WTC11 (cell line): ENCODE data around the gene KPNB1.

Experiments used
- CREB1 ChIP-seq: sonication (generic); formaldehyde crosslinking; IDR thresholded peaks from 2 replicates; pipeline ENCODE4 v1.8.0; 2023; ENCODE audit warnings: mild to moderate bottlenecking, missing genetic modification reagents
- CTCF ChIP-seq: fragments of 200-600 bp; IDR thresholded peaks from 2 replicates; pipeline ENCODE4 v1.8.0; 2022; ENCODE audit warnings: antibody characterized with exemption
- E2F1 ChIP-seq: sonication (generic); formaldehyde crosslinking; IDR thresholded peaks from 2 replicates; pipeline ENCODE4 v1.8.0; 2022; ENCODE audit warnings: mild to moderate bottlenecking, missing genetic modification reagents
- E2F4 ChIP-seq: sonication (generic); formaldehyde crosslinking; IDR thresholded peaks from 2 replicates; pipeline ENCODE4 v1.8.1; 2022; ENCODE audit warnings: low read depth, mild to moderate bottlenecking, moderate library complexity, missing genetic modification reagents, borderline replicate concordance
- E2F5 ChIP-seq: sonication (generic); formaldehyde crosslinking; IDR thresholded peaks from 2 replicates; pipeline ENCODE4 v1.8.1; 2022; ENCODE audit warnings: mild to moderate bottlenecking, moderate library complexity, missing genetic modification reagents
- ELF4 ChIP-seq: sonication (generic); formaldehyde crosslinking; IDR thresholded peaks from 2 replicates; pipeline ENCODE4 v1.8.1; 2022; ENCODE audit warnings: low read depth, mild to moderate bottlenecking, moderate library complexity, missing genetic modification reagents
- HMGXB4 ChIP-seq: sonication (generic); formaldehyde crosslinking; IDR thresholded peaks from 2 replicates; pipeline ENCODE4 v1.8.1; 2023; ENCODE audit warnings: mild to moderate bottlenecking, moderate library complexity, missing genetic modification reagents
- KAT7 ChIP-seq: sonication (generic); formaldehyde crosslinking; IDR thresholded peaks from 2 replicates; pipeline ENCODE4 v1.8.1; 2023; ENCODE audit warnings: missing genetic modification reagents, mild to moderate bottlenecking, borderline replicate concordance
- NR2C2 ChIP-seq: sonication (generic); formaldehyde crosslinking; IDR thresholded peaks from 2 replicates; pipeline ENCODE4 v1.8.0; 2022; ENCODE audit warnings: mild to moderate bottlenecking, missing genetic modification reagents
- SP1 ChIP-seq: sonication (generic); formaldehyde crosslinking; conservative IDR thresholded peaks from 2 replicates; pipeline ENCODE4 v1.8.1; 2022; ENCODE audit warnings: missing genetic modification reagents
- TP53 ChIP-seq: sonication (generic); formaldehyde crosslinking; IDR thresholded peaks from 2 replicates; pipeline ENCODE4 v1.8.1; 2023; ENCODE audit warnings: mild to moderate bottlenecking, missing genetic modification reagents
- TF ChIP-seq, protein P1 (sequence below): sonication (generic); formaldehyde crosslinking; IDR thresholded peaks from 2 replicates; pipeline ENCODE4 v1.8.1; 2023; ENCODE audit warnings: mild to moderate bottlenecking, missing genetic modification reagents, moderate library complexity
- TF ChIP-seq, protein P2 (sequence below): sonication (generic); formaldehyde crosslinking; IDR thresholded peaks from 2 replicates; pipeline ENCODE4 v1.8.1; 2023; ENCODE audit warnings: mild to moderate bottlenecking, missing genetic modification reagents
- TF ChIP-seq, protein P3 (sequence below): sonication (generic); formaldehyde crosslinking; conservative IDR thresholded peaks from 2 replicates; pipeline ENCODE4 v1.8.1; 2022; ENCODE audit warnings: mild to moderate bottlenecking, missing genetic modification reagents

DNA sequence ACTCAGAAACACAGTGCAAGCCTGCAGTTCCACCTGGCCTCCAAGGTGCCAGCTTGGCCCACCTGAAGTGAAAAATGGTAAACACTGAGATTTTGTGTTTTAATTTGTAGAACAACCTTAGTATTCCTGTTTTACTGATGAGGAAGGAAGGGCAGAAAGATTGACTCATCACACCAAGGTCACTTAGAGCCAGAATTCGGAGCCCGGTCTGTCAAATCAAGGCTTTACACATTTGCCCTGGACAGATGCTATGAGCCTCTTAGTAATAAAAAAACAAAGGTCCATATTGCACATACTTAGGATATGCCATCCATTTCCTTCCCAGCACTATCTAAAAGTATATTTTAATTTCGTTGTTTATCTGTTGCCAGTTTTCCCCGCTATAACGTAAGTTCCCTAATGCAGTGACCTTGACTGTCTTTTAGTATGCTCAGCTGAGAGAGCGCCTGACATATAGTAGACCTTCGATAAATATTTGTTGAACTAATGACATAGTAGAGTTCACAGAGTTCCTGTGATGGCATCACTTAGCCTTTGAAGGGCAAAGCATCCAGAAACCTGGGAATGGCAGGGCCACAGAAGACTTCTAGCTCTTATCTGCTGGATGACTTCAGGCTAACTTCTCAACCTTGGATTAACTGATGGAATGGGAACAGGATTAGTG is 37.1 kb downstream of the KPNB1 start:
- no peak for TF ChIP-seq CTCF
- TF ChIP-seq CREB1, result no peak
- TF ChIP-seq, protein P1, sequence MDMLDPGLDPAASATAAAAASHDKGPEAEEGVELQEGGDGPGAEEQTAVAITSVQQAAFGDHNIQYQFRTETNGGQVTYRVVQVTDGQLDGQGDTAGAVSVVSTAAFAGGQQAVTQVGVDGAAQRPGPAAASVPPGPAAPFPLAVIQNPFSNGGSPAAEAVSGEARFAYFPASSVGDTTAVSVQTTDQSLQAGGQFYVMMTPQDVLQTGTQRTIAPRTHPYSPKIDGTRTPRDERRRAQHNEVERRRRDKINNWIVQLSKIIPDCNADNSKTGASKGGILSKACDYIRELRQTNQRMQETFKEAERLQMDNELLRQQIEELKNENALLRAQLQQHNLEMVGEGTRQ, result no peak
- TF ChIP-seq ELF4 (CRISPR knock-in tag), result no peak
- no peak for TF ChIP-seq E2F1
- TF ChIP-seq, protein P2, sequence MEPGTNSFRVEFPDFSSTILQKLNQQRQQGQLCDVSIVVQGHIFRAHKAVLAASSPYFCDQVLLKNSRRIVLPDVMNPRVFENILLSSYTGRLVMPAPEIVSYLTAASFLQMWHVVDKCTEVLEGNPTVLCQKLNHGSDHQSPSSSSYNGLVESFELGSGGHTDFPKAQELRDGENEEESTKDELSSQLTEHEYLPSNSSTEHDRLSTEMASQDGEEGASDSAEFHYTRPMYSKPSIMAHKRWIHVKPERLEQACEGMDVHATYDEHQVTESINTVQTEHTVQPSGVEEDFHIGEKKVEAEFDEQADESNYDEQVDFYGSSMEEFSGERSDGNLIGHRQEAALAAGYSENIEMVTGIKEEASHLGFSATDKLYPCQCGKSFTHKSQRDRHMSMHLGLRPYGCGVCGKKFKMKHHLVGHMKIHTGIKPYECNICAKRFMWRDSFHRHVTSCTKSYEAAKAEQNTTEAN, result no peak
- TF ChIP-seq SP1 (CRISPR knock-in tag), result no peak
- no peak for TF ChIP-seq HMGXB4
- TF ChIP-seq, protein P3, sequence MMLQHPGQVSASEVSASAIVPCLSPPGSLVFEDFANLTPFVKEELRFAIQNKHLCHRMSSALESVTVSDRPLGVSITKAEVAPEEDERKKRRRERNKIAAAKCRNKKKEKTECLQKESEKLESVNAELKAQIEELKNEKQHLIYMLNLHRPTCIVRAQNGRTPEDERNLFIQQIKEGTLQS (CRISPR knock-in tag), result no peak
- TF ChIP-seq NR2C2 (CRISPR knock-in tag), result no peak
- no peak for TF ChIP-seq E2F5
- TF ChIP-seq KAT7 (CRISPR knock-in tag), result no peak
- no peak for TF ChIP-seq TP53
- no peak for TF ChIP-seq E2F4 (CRISPR knock-in tag)
